ENCODE data around the gene CDPF1. TPM values are rescaled to one million over a fixed set of nuclear protein-coding genes. Genes with fewer than 3 reads are reported as not detected.

Gene CDPF1
- total RNA-seq, 1 donor from 2014 or later = 6.7 TPM

- Histone ChIP-seq H3K4me1 (no peaks in the 10 kb centered on the region), H3K4me3 (no peak overlapping the region), H2AFZ (replicated peaks) (no peak overlapping the region), H3K4me2 (no peak overlapping the region), H3K79me2 (ENCODE audit: low read depth) (no peaks in the 10 kb centered on the region), H3K36me3 (no peaks in the 10 kb centered on the region), H3K27me3 (no peaks in the 10 kb centered on the region), H3K9me3 (ENCODE audit: low read depth) (no peaks in the 10 kb centered on the region), H3K9ac (no peak overlapping the region), H3F3A (ENCODE audit: low read depth) (no peaks in the 10 kb centered on the region), H4K20me1 (ENCODE audit: low read depth) (no peaks in the 10 kb centered on the region), H3K27ac (no peak overlapping the region)
- TF ChIP-seq CTCF (IDR thresholded peaks at IDR 0.05) (no peak), EZH2 (IDR thresholded peaks at IDR 0.05) (no peak), EZH2phosphoT487 (IDR thresholded peaks at IDR 0.05) (no peak)
- no peak for DNase-seq (ENCODE audit: low spot score)
- no peaks in the 10 kb centered on the region for H3K4me1 Mint-ChIP-seq
- H3K27ac Mint-ChIP-seq = no peak overlapping the region
- H3K4me3 Mint-ChIP-seq = no peak overlapping the region
- peaks cover 4% of the 10 kb centered on the region for H3K27me3 Mint-ChIP-seq (ENCODE audit: insufficient read depth, low read depth)
- peaks cover 20% of the 10 kb centered on the region for H3K36me3 Mint-ChIP-seq
- H3K9me3 Mint-ChIP-seq = no peaks in the 10 kb centered on the region
Observed at GRCh38 chr22:46280063-46280817, 30.1 kb upstream of the CDPF1 start.

GRCh38 chr22:46278656-46279645 lies 28.9 kb upstream of the CDPF1 start:
- Histone ChIP-seq H3K9ac (no peak overlapping the region), H3K9me3 (ENCODE audit: low read depth) (no peaks in the 10 kb centered on the region), H3K27me3 (no peaks in the 10 kb centered on the region), H3K4me2 (no peak overlapping the region), H3F3A (ENCODE audit: low read depth) (no peaks in the 10 kb centered on the region), H4K20me1 (ENCODE audit: low read depth) (no peaks in the 10 kb centered on the region), H3K4me3 (no peak overlapping the region), H3K4me1 (no peaks in the 10 kb centered on the region), H2AFZ (replicated peaks) (no peak overlapping the region), H3K27ac (no peak overlapping the region), H3K79me2 (ENCODE audit: low read depth) (no peaks in the 10 kb centered on the region), H3K36me3 (no peaks in the 10 kb centered on the region)
- H3K27ac Mint-ChIP-seq = no peak overlapping the region
- peaks cover 4% of the 10 kb centered on the region for H3K27me3 Mint-ChIP-seq (ENCODE audit: insufficient read depth, low read depth)
- H3K36me3 Mint-ChIP-seq = peaks cover 22% of the 10 kb centered on the region
- H3K4me1 Mint-ChIP-seq = no peaks in the 10 kb centered on the region
- no peak for DNase-seq (ENCODE audit: low spot score)
- no peak for TF ChIP-seq EZH2phosphoT487 (IDR thresholded peaks at IDR 0.05)
- no peak for TF ChIP-seq EZH2 (IDR thresholded peaks at IDR 0.05)
- TF ChIP-seq CTCF (IDR thresholded peaks at IDR 0.05) = no peak
- no peak overlapping the region for H3K4me3 Mint-ChIP-seq
- no peaks in the 10 kb centered on the region for H3K9me3 Mint-ChIP-seq

GRCh38 chr22:46276563-46276962 lies 26.5 kb upstream of the CDPF1 start:
- no peak for DNase-seq (ENCODE audit: low spot score)
- Histone ChIP-seq H3K9me3 (ENCODE audit: low read depth) (no peaks in the 10 kb centered on the region), H3F3A (ENCODE audit: low read depth) (no peaks in the 10 kb centered on the region), H3K27me3 (no peaks in the 10 kb centered on the region), H2AFZ (replicated peaks) (no peak overlapping the region), H3K27ac (no peak overlapping the region), H3K4me3 (no peak overlapping the region), H4K20me1 (ENCODE audit: low read depth) (no peaks in the 10 kb centered on the region), H3K9ac (no peak overlapping the region), H3K36me3 (no peaks in the 10 kb centered on the region), H3K4me1 (no peaks in the 10 kb centered on the region), H3K4me2 (no peak overlapping the region), H3K79me2 (ENCODE audit: low read depth) (no peaks in the 10 kb centered on the region)
- no peak for TF ChIP-seq CTCF (IDR thresholded peaks at IDR 0.05)
- no peak for TF ChIP-seq EZH2 (IDR thresholded peaks at IDR 0.05)
- no peak for TF ChIP-seq EZH2phosphoT487 (IDR thresholded peaks at IDR 0.05)
- Mint-ChIP-seq H3K27me3 (ENCODE audit: insufficient read depth, low read depth) (peaks cover 4% of the 10 kb centered on the region), H3K27ac (no peak overlapping the region), H3K36me3 (peaks cover 23% of the 10 kb centered on the region), H3K4me1 (no peaks in the 10 kb centered on the region), H3K4me3 (no peak overlapping the region), H3K9me3 (no peaks in the 10 kb centered on the region)

All from neural progenitor cell (in vitro differentiated cells).